Loucy (cell line): ENCODE data around the gene IFT122.

ENCODE experiments used
- H2AFZ ChIP-seq: fragments of 200-600 bp; sonication (generic); 2 replicates; pipeline ENCODE4 v1.6.0; 2016; ENCODE audit warnings: antibody characterized with exemption, mild to moderate bottlenecking, low read length, moderate library complexity
- H3F3A ChIP-seq: fragments of 200-600 bp; 2 replicates; pipeline ENCODE4 v1.6.0; 2016; ENCODE audit warnings: antibody characterized with exemption, low read depth, mild to moderate bottlenecking
- H3K27me3 ChIP-seq: fragments of 200-600 bp; sonication (generic); 2 replicates; pipeline ENCODE4 v1.6.1; 2014; ENCODE audit warnings: low read length, mild to moderate bottlenecking; ENCODE audit not compliant: insufficient read depth, poor library complexity, severe bottlenecking
- H3K36me3 ChIP-seq: fragments of 200-600 bp; sonication (generic); 2 replicates; pipeline ENCODE4 v1.6.1; 2016; ENCODE audit warnings: low read length; ENCODE audit not compliant: insufficient read depth
- H3K4me1 ChIP-seq: fragments of 200-600 bp; sonication (generic); 2 replicates; pipeline ENCODE4 v1.5.1; 2014; ENCODE audit warnings: low read length, mild to moderate bottlenecking; ENCODE audit not compliant: insufficient read depth, poor library complexity, severe bottlenecking
- H3K4me2 ChIP-seq: fragments of 200-600 bp; sonication (generic); 2 replicates; pipeline ENCODE4 v1.6.0; 2014; ENCODE audit warnings: antibody characterized with exemption, low read length, low read depth, mild to moderate bottlenecking; ENCODE audit not compliant: poor library complexity, severe bottlenecking
- H3K4me3 ChIP-seq: fragments of 200-600 bp; sonication (generic); 2 replicates; pipeline ENCODE4 v1.5.1; 2014; ENCODE audit warnings: low read length, mild to moderate bottlenecking, mixed read lengths; ENCODE audit not compliant: poor library complexity, severe bottlenecking
- H3K79me2 ChIP-seq: fragments of 200-600 bp; sonication (generic); 2 replicates; pipeline ENCODE4 v1.6.1; 2014; ENCODE audit warnings: low read length; ENCODE audit not compliant: insufficient read depth
- H3K9ac ChIP-seq: fragments of 200-600 bp; sonication (generic); 2 replicates; pipeline ENCODE4 v1.6.0; 2014; ENCODE audit warnings: mild to moderate bottlenecking, low read depth, low read length, moderate library complexity; ENCODE audit not compliant: poor library complexity, severe bottlenecking
- H3K9me2 ChIP-seq: fragments of 200-600 bp; sonication (generic); replicated peaks from 2 replicates; pipeline ENCODE4 v1.6.1; 2016; ENCODE audit warnings: low read depth, low read length, mixed read lengths
- H3K9me3 ChIP-seq: fragments of 200-600 bp; sonication (generic); 2 replicates; pipeline ENCODE4 v1.6.1; 2014; ENCODE audit warnings: mild to moderate bottlenecking, antibody characterized with exemption, low read length, low read depth; ENCODE audit not compliant: insufficient read depth
- H4K20me1 ChIP-seq: fragments of 200-600 bp; sonication (generic); 2 replicates; pipeline ENCODE4 v1.6.0; 2014; ENCODE audit warnings: antibody characterized with exemption, low read length, mild to moderate bottlenecking; ENCODE audit not compliant: insufficient read depth, poor library complexity, severe bottlenecking
- CTCF ChIP-seq: fragments of 200-600 bp; sonication (generic); conservative IDR thresholded peaks from 2 replicates; pipeline ENCODE4 v1.5.1; 2014; ENCODE audit warnings: mild to moderate bottlenecking, antibody characterized with exemption, low read length
- EZH2phosphoT487 ChIP-seq: fragments of 200-600 bp; IDR thresholded peaks from 2 replicates; pipeline ENCODE4 v1.6.1; 2018; ENCODE audit warnings: antibody characterized with exemption, mild to moderate bottlenecking, moderate library complexity, borderline replicate concordance

The IFT122 gene

GRCh38 chr3:129560911-129561594, 121.0 kb downstream of the IFT122 start:
- Histone ChIP-seq H4K20me1 (no peaks in the 10 kb centered on the region), H3K4me3 (no peak overlapping the region), H3K27me3 (no peaks in the 10 kb centered on the region), H3K9me2 (no peaks in the 10 kb centered on the region), H2AFZ (no peak overlapping the region), H3F3A (no peaks in the 10 kb centered on the region), H3K36me3 (peaks cover 32% of the 10 kb centered on the region; the same call in 1 of the 2 replicates), H3K4me2 (no peak overlapping the region), H3K9me3 (no peaks in the 10 kb centered on the region), H3K4me1 (peaks cover 15% of the 10 kb centered on the region), H3K9ac (no peak overlapping the region), H3K79me2 (no peaks in the 10 kb centered on the region)
- TF ChIP-seq CTCF = no peak
- TF ChIP-seq EZH2phosphoT487 = no peak

GRCh38 chr3:129561619-129562248, 121.7 kb downstream of the IFT122 start:
- no peaks in the 10 kb centered on the region for H3K79me2 ChIP-seq
- no peak overlapping the region for H3K4me2 ChIP-seq
- peaks cover 25% of the 10 kb centered on the region; the same call in 1 of the 2 replicates for H3K36me3 ChIP-seq
- H3K9me2 ChIP-seq = no peaks in the 10 kb centered on the region
- H3F3A ChIP-seq = no peaks in the 10 kb centered on the region
- H3K4me3 ChIP-seq = no peak overlapping the region
- no peaks in the 10 kb centered on the region for H3K9me3 ChIP-seq
- H2AFZ ChIP-seq = no peak overlapping the region
- no peak for TF ChIP-seq EZH2phosphoT487
- TF ChIP-seq CTCF = no peak
- H3K27me3 ChIP-seq = no peaks in the 10 kb centered on the region
- H3K9ac ChIP-seq = no peak overlapping the region
- peaks cover 15% of the 10 kb centered on the region for H3K4me1 ChIP-seq
- no peaks in the 10 kb centered on the region for H4K20me1 ChIP-seq

- Histone ChIP-seq H3K4me1 (peaks cover 15% of the 10 kb centered on the region), H3K27me3 (no peaks in the 10 kb centered on the region), H3K79me2 (no peaks in the 10 kb centered on the region), H3K4me2 (no peak overlapping the region), H3F3A (no peaks in the 10 kb centered on the region), H3K4me3 (no peak overlapping the region), H2AFZ (no peak overlapping the region), H3K9me2 (no peaks in the 10 kb centered on the region), H3K36me3 (peaks cover 25% of the 10 kb centered on the region; the same call in 1 of the 2 replicates), H3K9me3 (no peaks in the 10 kb centered on the region), H3K9ac (no peak overlapping the region), H4K20me1 (no peaks in the 10 kb centered on the region)
- TF ChIP-seq CTCF = no peak
- TF ChIP-seq EZH2phosphoT487 = no peak
Measured at GRCh38 chr3:129562803-129563202, 122.8 kb downstream of the IFT122 start.
